Activated CD8-positive, alpha-beta memory T cell treated with anti-CD3 and anti-CD28 coated beads for 48 hours (primary cell): ENCODE results near the gene CBS.
"Not testable (repeated sequence)": the region's sequence is repeated elsewhere in the genome, so short reads cannot be mapped to it uniquely, and the experiment has no call there.

ENCODE experiments used
- DNase-seq, 3 experiments: peaks; one replicate each; pipeline ENCODE4 v3.0.0-alpha.2; 2020; ENCODE audit warnings: low read depth in 2 of 3, low spot score in 2 of 3

CBS gene

GRCh38 chr21:43075170-43076022 is at the start of gene CBS:
TSS of gene CBS (minus strand) at chr21:43075835. CDS start at chr21:43072193, 3,642 bp downstream.
- DNase-seq: not testable (repeated sequence)

DNA sequence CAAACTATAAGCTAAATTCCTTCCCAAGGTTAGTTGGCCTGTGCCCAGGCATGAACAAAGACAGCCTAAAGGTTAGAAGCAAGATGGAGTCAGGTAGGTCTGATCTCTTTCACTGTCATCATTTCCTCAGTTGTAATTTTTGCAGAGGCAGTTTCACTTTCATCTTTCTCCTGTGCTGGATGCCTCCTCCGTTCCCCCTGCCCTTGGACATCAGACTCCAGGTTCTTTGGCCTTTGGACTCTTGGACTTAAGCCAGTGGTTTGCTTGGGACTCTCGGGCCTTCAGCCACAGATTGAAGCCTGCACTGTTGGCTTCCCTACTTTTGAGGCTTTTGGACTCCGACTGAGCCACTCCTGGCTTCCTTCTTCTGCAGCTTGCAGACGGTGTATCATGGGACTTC is 40.3 kb upstream of the CBS start:
- not testable (repeated sequence) for DNase-seq

- DNase-seq: not testable (repeated sequence)
These were observed 38.8 kb upstream of the CBS start for GRCh38 chr21:43114483-43114882.

GRCh38 chr21:43109006-43109405 is 33.4 kb upstream of the CBS start:
- not testable (repeated sequence) for DNase-seq

- DNase-seq: not testable (repeated sequence)
These were observed 32.5 kb upstream of the CBS start for GRCh38 chr21:43108177-43108576.

DNA sequence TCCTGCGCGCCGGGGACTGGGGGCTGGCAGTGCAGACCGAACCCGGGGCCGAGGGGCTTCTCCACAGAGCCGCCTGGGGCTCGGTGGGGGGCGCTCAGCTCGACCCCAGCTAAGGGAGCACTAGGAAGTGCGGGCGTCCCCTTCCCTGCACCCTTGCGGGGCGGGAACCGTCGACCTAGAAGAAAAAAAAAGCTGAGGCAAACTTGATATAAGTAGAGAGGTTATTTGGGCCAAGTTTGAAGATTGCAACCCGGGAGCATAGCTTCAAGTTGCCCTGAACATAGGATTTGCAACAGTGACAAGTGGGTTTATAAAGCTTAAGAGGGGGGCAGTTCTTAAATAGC is 32.1 kb upstream of the CBS start:
- DNase-seq: not testable (repeated sequence)

GRCh38 chr21:43106965-43107793 is 31.5 kb upstream of the CBS start, which contains the start of gene U2AF1:
TSS of gene U2AF1 (minus strand) at chr21:43107570. CDS start at chr21:43107494, 76 bp downstream.
- DNase-seq: peak in 1 of 3 experiments; percentile 44

DNA sequence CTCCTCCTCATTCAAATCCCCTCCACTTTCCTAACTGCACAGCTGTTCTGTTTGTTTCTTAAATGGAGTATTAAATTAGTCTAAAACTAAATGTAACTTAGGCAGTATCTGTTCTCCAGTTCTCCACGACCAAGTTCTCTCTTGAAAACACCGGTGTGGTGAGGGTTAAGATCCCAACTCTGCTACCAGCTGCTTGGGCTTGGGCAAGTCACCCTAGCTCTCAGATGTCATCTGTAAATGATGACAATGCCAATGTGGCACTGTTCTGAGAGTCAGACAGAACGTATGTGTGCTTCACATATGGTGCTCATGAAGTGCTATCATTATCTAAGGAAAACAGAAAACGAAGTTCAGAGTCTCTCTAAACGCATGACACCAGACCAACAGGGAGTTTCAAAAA is 29.0 kb upstream of the CBS start:
- DNase-seq: not testable (repeated sequence)

GRCh38 chr21:43102281-43102680 is 26.6 kb upstream of the CBS start:
- not testable (repeated sequence) for DNase-seq

DNA sequence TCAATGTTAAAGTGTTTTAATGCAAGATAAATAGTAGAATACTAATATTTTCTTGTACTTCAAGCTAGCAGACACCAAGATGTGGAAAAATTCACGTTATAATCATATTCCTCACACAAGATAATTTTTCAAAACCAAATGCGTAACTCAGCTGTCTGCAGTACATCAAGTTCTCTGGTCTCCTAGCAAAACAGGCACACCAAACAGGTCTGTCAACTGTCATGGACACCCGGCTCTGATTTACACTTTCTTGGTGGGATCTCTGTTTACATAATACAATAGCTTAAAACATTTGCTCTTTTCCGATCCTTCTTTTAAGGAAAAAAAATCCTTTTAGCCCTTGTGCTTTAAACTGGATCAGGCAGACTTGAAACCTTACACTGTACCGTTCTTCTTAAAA is 26.0 kb upstream of the CBS start:
- not testable (repeated sequence) for DNase-seq

DNA sequence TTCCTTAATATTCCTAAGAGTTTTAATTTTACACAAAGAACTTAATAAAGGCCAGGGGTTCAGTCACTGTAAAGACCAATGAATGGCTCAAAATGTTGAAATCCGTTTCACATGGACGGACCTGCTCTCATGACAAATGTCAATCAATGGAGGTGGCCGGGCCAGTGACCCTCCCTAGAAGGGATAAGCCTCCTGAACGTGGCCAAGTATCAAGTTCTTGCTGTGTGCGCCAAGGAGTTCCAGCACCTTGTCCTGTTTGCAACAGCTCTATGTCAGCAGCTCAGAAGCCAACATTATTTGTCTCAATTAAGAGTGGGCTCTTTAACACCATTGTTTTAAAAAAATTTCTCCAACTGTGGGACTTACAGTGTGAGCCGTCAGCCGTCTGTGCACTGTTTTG is 25.4 kb upstream of the CBS start:
- not testable (repeated sequence) for DNase-seq

GRCh38 chr21:43091979-43092614 is 16.5 kb upstream of the CBS start:
- not testable (repeated sequence) for DNase-seq

DNA sequence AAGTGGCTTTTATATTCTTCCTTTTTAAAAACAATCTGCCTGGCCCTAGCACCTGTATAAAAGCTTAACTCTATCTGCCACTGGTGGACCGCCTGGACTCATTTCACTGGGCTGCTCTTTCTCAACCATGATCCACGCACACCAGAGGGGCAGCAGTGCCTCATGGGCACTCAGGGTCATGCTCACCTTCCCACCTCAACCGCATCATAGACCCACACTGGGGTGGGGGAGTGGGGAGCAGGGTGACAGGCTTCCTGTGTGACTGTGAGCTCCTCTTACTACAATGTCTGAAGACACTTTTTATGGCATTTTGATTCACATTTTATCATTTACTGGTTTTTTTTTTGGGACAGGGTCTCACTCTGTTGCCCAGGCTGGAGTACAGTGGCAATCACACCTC is 15.3 kb upstream of the CBS start:
- not testable (repeated sequence) for DNase-seq

DNA sequence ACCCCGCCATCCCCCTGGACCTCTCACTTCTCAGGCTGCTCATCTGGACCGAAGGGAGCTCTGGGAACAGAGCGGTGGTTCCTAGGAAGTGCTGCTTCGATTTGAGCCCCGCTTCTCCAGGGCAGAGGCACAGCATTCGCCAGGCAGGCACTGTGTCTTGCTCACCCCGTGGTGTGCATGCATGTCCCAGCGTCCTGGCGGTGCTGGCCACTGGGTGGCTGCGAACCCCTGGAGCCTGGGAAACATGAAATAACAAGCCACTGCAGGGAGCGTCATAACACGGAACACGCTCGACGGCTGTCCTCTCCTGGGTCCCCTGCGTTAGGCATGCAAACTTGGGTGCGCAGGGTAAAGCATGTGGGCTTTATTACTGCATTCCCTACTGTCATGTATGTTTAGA is 13.8 kb upstream of the CBS start:
- DNase-seq: not testable (repeated sequence)

DNA sequence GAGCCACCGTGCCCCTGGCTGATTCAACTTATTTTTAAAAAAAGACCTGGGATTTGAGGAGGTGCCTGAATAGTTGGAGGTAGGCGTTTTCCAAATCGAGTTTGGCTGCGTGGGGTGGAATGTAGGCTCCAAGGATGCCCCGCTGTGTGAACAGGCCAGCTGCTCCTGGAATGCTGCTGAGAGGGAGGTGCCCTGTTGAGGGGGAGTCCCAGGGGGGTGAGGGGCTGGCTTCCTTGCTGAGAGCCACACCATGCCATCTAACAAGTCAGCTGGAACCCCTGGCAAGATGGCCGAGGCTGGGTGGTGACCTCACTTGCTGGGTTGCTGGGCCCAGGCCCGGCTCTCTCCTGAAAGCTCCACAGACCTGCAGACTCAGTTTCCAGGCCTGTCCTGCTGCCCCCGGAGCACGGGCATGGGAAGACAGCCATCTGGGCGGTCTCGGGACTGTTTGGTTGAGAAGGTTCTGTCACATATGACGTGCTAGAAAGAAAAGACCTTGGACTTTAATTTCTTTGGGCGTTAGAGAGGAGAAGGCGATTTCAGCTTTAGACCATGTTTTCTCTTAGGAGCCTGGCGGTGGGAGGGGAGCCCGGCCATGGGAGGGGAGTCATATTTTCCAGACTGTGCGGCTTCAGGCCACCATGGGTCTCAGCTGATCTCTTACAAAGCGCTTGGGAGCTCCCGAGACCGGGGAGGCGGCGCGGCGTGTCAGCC is 7.1 kb upstream of the CBS start:
- not testable (repeated sequence) for DNase-seq

GRCh38 chr21:43076643-43077042 is 1.0 kb upstream of the CBS start:
- DNase-seq: not testable (repeated sequence)

DNA sequence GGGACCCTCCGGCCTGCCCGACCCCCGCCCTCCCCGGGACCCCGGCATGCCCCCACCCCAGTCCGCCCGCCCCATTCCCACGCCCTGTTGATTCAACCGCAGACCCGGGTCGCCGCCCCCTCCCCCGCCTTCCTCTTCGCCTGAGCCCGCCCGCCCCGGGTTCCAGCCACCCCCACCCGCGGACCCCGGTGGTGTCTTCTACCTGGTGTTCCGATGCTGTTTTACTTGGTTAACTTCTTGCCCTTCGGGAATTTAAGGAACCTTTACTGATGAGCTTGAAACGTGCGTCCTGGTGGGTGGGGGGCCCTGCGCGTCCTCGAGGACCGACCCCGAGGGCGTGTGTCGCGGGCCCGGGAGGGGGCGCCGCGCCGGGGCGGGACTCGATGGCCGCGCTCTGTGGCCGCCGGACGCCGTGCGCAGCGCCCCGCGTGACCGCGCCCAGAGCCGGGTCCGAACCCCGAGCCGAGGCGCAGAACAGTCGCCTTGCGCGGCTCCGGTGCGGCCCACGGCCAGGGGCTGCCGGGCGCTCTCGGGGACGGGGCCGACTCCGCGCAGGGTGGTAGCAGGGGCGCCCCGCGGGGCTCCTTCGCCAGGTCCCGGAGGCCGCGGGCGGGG is 495 bp upstream of the CBS start:
- DNase-seq: not testable (repeated sequence)

DNA sequence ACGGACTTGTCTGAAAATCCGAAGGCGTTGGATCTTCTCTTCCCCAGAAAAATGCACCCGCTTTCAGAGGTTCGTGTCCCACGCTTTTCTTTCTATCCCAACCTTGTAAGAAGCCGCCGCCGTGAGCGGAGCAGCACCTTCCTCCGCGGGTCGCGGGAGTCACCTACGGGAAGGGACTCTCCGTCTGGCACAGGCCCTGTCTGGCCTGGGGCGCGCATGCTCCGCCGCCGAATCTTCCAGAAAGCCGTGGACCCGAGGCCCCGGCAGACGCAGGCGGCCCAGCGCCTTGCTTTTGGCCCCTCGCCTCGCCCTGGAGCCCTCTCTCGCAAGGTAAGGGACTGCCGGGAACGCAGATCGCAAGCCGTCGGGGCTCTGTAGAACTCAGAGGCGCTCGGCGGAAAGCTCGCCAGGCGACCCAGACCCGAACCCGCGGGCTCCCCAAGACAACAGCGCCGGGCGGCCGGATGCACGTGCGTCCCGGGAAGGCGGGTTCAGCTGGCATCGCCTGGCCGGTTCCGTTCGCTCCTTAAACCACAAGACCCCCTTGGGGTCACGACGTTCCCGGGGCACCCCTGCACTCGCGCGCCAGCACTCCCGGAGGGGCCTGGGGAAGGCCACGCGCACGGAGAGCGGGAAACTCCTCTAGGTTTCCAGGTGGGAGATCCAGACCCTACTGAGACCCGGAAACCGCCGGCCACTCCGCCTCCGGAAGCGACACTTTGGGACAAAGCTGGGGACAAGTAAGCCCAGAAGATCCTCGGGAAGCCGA is 1.1 kb downstream of the CBS start:
- not testable (repeated sequence) for DNase-seq

GRCh38 chr21:43072742-43073141 is 2.9 kb downstream of the CBS start:
- DNase-seq: not testable (repeated sequence)

- DNase-seq: not testable (repeated sequence)
These were observed 6.0 kb downstream of the CBS start for GRCh38 chr21:43069682-43070081.
